Measurements from ENCODE around the gene IPCEF1. TPM values are rescaled to one million over a fixed set of nuclear protein-coding genes. Genes with fewer than 3 reads are reported as not detected.

Gene IPCEF1
- total RNA-seq, 1 experiment from 2014 or later, result 0.48 TPM

DNA sequence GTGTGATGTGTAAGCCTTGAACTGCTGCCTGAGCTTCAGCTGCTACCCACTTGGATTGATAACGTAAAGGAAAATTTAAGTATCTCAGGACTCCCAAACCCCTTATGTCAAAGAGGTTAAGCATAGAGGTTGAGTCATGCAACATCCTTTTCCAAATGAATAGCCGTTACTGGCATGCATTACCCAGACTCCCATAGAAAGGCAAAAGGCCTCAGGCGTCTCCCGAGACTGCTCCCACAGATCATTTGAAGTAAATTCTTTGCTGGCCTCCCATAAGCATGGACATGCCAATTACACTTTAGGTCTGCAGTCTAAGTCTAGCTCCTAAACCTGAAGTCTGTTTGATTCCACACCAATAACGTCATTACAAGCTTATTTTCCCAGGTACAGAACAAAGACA is 14.7 kb downstream of the IPCEF1 start:
- Histone ChIP-seq H3K9me3 (ENCODE audit: control insufficient read depth, low read depth, low read length) (no peaks in the 10 kb centered on the region), H3T11ph (ENCODE audit: low read length) (no peak overlapping the region), H2BK15ac (ENCODE audit: low read depth, low read length) (no peak overlapping the region), H3K79me2 (ENCODE audit: insufficient read depth, low read length) (no peaks in the 10 kb centered on the region), H4K91ac (ENCODE audit: insufficient read length, low read depth, low read length) (no peak overlapping the region), H3K4ac (ENCODE audit: low read depth, low read length) (no peak overlapping the region), H2AFZ (ENCODE audit: low read length) (no peak overlapping the region), H3K27me3 (ENCODE audit: insufficient read depth, low read length) (no peaks in the 10 kb centered on the region), H3K23ac (ENCODE audit: insufficient read length, low read depth, low read length) (no peak overlapping the region), H3K18ac (ENCODE audit: insufficient read length, low read depth, low read length) (no peak overlapping the region), H2BK120ac (ENCODE audit: low read depth, low read length, poor library complexity, severe bottlenecking) (no peak overlapping the region), H4K8ac (replicated peaks; ENCODE audit: insufficient read length, low read depth, low read length) (no peak overlapping the region), H3K27ac (ENCODE audit: insufficient read length, low read depth, low read length) (no peak overlapping the region), H3K14ac (ENCODE audit: insufficient read depth, low read length) (no peak overlapping the region), H3K4me2 (ENCODE audit: insufficient read depth, insufficient read length, low read length) (no peak overlapping the region), H3K23me2 (ENCODE audit: insufficient read length, low read depth, low read length, poor library complexity, severe bottlenecking) (no peaks in the 10 kb centered on the region), H4K20me1 (ENCODE audit: control insufficient read depth, insufficient read depth, insufficient read length) (no peaks in the 10 kb centered on the region), H3K9ac (ENCODE audit: extremely low read depth, insufficient read length, low read length) (no peak overlapping the region), H3K56ac (ENCODE audit: insufficient read length, low read depth, low read length) (no peak overlapping the region), H2AK5ac (ENCODE audit: insufficient read length, low read length) (no peak overlapping the region), H2BK5ac (ENCODE audit: insufficient read length, low read length) (no peak overlapping the region), H4K5ac (ENCODE audit: insufficient read length, low read depth, low read length) (no peak overlapping the region), H2BK20ac (ENCODE audit: low read depth, low read length, poor library complexity, severe bottlenecking) (no peak overlapping the region), H3K79me1 (ENCODE audit: insufficient read depth, low read depth, low read length, poor library complexity, severe bottlenecking) (no peaks in the 10 kb centered on the region), H3K4me1 (ENCODE audit: insufficient read depth, low read length) (peaks cover 7% of the 10 kb centered on the region; the same call in 1 of the 2 replicates), H2BK12ac (ENCODE audit: insufficient read length, low read depth, low read length) (no peak overlapping the region)
- no peaks in the 10 kb centered on the region; the same call in 1 of the 2 replicates for H3K27me3 Mint-ChIP-seq (ENCODE audit: low read depth)
- peaks cover 5 to 6% of the 10 kb centered on the region in 2 experiments; a peak in 3 of 5 replicates for H3K9me3 Mint-ChIP-seq
- no CpG with 5 or more reads among the region's 5 CpGs for WGBS (ENCODE audit: extremely low coverage, insufficient read length, low lambda C conversion rate)
- no peak overlapping the region for H3K4me3 Mint-ChIP-seq
- no peak for DNase-seq
- H3K27ac Mint-ChIP-seq, result no peak overlapping the region
- peaks cover 29 to 36% of the 10 kb centered on the region in 2 experiments for H3K4me1 Mint-ChIP-seq
- TF ChIP-seq, protein P1, sequence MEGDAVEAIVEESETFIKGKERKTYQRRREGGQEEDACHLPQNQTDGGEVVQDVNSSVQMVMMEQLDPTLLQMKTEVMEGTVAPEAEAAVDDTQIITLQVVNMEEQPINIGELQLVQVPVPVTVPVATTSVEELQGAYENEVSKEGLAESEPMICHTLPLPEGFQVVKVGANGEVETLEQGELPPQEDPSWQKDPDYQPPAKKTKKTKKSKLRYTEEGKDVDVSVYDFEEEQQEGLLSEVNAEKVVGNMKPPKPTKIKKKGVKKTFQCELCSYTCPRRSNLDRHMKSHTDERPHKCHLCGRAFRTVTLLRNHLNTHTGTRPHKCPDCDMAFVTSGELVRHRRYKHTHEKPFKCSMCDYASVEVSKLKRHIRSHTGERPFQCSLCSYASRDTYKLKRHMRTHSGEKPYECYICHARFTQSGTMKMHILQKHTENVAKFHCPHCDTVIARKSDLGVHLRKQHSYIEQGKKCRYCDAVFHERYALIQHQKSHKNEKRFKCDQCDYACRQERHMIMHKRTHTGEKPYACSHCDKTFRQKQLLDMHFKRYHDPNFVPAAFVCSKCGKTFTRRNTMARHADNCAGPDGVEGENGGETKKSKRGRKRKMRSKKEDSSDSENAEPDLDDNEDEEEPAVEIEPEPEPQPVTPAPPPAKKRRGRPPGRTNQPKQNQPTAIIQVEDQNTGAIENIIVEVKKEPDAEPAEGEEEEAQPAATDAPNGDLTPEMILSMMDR (conservative IDR thresholded peaks at IDR 0.05), result no peak
- peaks cover 0 to 6% (median 1%) of the 10 kb centered on the region in 3 experiments; a peak in 3 of 7 replicates for H3K36me3 Mint-ChIP-seq (ENCODE audit: insufficient read depth in 1 of 3, low read depth in 3 of 3)

Data from H9 (cell line).